H1 (cell line): Measurements from ENCODE around the gene ERLIN1. TPM values are rescaled to one million over a fixed set of nuclear protein-coding genes. Genes with fewer than 3 reads are reported as not detected.

Source experiments
- JUND ChIP-seq: IDR thresholded peaks from 2 replicates; pipeline ENCODE4 v1.6.1; 2011; ENCODE audit warnings: mild to moderate bottlenecking, improper control_type of control experiment, low read length
- SIN3A ChIP-seq, 2 experiments: IDR thresholded peaks in 1 of 2; conservative IDR thresholded peaks in 1 of 2; 2 replicates each; pipeline ENCODE4 v1.6.1; 2011 to 2012; ENCODE audit warnings: low read length in 2 of 2, improper control_type of control experiment in 1 of 2, low read depth in 1 of 2, mild to moderate bottlenecking in 1 of 2
- polyA plus RNA-seq, 7 experiments: library from polyadenylated mRNA; depleted of rRNA in 3 of 7; stranded (reverse) in 5 of 7; unstranded in 2 of 7; fragments of >200 nt in 5 of 7; fragments of 200-250 nt in 2 of 7; gene quantifications; 1 replicate in 5 of 7; 2 replicates in 1 of 7; 4 replicates in 1 of 7; pipeline versions ENCODE4 v1.2.1 to v1.2.3, GENCODE V29; 2011 to 2013; ENCODE audit warnings: missing spikeins in 2 of 7, mixed read lengths in 2 of 7
- total RNA-seq: library from RNA; stranded (reverse); fragmentation: NEBNext Ultra II Directional; extraction: Animal tissue kit (Norgen Biotek cat#: 25700); gene quantifications from 2 replicates; pipeline ENCODE4 v1.2.1, GENCODE V29; 2021

Gene ERLIN1
- total and polyA plus RNA-seq, 2 of the 8 experiments (the other 6 are each of a cell fraction or from before 2014, with no cell fraction given), result 16.5 to 32.0 TPM

DNA sequence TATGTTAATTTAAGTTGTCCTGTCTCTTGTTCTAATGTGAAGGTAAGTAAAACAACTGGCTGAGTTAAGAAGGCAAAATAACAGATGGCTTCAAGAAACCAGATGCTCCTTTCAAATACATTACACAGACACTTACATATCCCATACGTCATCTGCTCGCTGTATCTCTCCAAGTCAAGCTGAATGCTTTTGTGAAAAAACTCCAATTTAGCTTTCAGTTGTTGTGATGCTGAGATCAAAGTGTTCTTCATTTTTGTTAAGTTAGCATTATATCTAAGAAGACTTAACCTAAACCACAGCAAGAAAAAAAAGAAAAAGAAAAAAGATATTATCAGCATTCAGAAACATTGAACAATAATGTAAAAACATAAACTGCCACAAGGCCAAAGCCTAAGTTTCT, 18.5 kb upstream of the ERLIN1 start (continued):
- no peak for TF ChIP-seq JUND
- no peak for TF ChIP-seq SIN3A (conservative IDR thresholded peaks at IDR 0.05 in 1 of 2, IDR thresholded peaks at IDR 0.05 in 1 of 2; ENCODE audit: low read depth in 1 of 2, low read length in 2 of 2)
